SW480 (cell line): ENCODE measurements around the gene LRP3.
"Not testable (repeated sequence)": the region's sequence is repeated elsewhere in the genome, so short reads cannot be mapped to it uniquely, and the experiment has no call there.

ENCODE experiments used
- DNase-seq: peaks from one replicate; pipeline ENCODE4 v3.0.0-alpha.2; 2016; ENCODE audit warnings: low spot score

LRP3 gene

DNA sequence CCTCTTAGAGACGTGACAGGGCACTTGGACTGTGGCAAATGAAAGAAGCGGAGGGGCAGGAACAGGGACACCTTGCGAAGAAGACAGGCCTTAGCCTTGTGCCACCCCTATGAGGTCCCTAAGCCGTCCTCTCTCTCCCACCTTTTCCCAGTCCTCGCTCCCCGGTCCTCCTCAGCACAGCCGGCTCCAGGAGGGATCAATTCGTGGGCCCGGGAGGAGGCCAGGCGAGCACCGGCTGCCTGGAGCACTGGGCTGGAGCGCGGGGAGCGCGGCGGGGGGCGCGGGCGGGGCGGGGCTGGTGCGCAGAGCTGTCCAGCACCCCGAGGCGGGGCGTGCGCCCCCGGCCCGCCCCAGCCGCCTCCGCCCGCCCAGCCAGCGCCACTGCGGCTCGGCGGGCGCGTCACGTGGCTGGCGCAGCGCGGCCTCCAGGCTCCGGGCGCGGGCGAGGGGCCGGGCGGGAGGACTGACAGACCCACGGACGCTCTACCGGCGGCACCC is at the start of gene LRP3:
TSS of gene LRP3 (plus strand) at position 466 of the 498 bp plus-strand sequence. CDS start 456 bp downstream, outside the sequence.
- DNase-seq: peak; percentile 33

- no peak for DNase-seq
These were observed 47.9 kb upstream of the LRP3 start for GRCh38 chr19:33146209-33146608.

DNA sequence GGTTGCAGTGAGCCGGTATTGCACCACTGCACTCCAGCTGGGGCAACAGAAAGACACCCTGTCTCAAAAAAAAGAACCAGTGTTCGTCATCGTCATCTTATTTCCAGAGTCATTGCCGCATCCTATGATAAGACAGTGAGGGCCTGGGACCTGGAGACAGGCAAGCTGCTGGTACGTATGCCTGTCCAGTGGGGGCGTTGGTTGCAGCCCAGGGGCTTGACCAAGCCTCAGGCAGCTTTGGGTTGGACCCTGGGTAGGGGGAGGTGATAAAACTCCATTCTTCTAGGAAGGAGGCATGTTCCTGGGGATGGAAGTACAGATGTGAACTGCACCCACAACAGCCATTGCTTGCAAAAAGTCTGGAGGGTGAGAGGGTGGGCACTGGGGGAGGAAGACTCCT is 46.6 kb upstream of the LRP3 start:
- no peak for DNase-seq

DNA sequence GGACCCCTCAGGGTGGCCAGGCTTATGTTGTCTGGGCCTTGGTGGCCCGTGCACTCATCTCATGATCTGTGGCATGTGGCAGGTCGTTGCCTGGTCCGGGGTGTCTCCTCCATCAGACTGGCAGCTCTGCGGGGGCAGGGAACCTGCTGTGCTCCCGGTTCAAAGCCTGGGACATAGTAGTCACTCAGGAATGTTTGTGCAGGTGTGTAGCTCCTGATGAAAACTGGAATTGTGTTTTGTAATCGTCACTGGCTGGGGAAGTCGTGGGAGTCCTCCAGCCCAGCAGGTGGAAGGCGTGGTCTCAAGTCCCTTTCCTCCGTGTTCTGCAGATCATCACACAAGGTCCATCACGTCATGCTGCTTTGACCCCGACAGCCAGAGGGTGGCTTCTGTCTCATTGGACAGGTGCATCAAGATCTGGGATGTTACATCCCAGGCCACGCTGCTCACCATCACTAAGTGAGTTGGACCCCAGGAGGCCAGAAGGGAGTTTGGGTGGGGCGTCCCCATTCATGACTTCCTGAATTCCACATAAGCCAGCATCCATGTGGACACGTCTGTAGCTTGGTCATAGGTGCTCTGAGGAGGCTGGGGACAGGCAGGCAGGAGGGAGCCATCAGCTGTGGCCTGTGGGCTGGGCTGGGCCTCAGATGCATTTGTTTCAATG is 43.1 kb upstream of the LRP3 start:
- peak; percentile 49 for DNase-seq

DNA sequence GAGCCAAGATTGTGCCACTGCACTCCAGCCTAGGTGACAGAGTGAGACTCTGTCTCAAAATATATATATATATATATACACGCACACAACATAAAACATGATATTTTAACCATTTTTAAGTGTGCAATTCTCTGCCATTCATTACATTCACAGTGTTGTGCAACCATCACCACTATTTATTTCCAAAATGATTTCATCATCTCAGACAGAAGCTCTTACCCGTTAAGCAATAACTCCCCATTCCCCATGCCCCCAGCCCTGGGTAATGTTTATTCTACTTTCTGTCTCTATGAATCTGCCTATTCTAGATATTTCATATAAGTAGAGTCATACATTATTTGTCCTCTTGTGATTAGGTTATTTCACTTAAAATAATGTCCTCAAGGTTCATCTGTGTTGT is 42.0 kb upstream of the LRP3 start:
- DNase-seq: no peak

- not testable (repeated sequence) for DNase-seq
These were observed 41.5 kb upstream of the LRP3 start for GRCh38 chr19:33152625-33153024.

DNA sequence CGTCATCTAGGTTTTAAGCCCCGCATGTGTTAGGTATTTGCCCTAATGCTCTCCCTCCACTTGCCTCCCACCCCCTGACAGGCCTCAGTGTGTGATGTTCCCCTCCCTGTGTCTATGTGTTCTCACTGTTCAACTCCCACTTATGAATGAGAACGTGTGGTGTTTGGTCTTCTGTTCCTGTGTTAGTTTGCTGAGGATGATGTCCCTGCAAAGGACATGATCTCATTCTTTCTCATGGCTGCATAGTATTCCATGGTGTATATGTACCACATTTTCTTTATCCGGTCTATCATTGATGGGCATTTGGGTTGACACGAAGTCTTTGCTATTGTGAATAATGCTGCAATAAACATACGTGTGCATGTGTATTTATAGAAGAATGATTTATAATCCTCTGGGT is 39.8 kb upstream of the LRP3 start:
- not testable (repeated sequence) for DNase-seq

- no peak for DNase-seq
These were observed 37.8 kb upstream of the LRP3 start for GRCh38 chr19:33156334-33156733.

GRCh38 chr19:33157906-33158305 is 36.2 kb upstream of the LRP3 start:
- DNase-seq: no peak

GRCh38 chr19:33158365-33158764 is 35.8 kb upstream of the LRP3 start:
- DNase-seq: no peak

GRCh38 chr19:33159149-33159548 is 35.0 kb upstream of the LRP3 start:
- DNase-seq: no peak

GRCh38 chr19:33159893-33160292 is 34.2 kb upstream of the LRP3 start:
- no peak for DNase-seq

GRCh38 chr19:33161201-33161600 is 32.9 kb upstream of the LRP3 start:
- no peak for DNase-seq

DNA sequence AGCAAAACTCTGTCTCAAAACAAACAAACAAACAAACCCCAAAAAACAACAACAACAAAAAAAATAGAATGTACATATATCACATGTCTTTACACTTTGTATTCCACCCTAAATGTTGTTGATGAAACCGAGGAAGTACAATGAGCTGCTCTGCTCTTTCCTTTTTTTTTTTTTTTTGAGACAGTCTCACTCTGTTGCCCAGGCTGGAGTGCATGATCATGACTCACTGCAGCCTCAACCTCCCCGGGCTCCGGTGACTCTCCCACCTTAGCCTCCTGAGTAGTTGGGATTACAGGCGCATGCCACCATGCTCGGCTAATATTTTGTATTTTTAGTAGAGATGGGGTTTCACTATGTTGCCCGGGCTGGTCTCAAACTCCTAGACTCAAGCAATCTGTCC is 30.6 kb upstream of the LRP3 start:
- DNase-seq: no peak

DNA sequence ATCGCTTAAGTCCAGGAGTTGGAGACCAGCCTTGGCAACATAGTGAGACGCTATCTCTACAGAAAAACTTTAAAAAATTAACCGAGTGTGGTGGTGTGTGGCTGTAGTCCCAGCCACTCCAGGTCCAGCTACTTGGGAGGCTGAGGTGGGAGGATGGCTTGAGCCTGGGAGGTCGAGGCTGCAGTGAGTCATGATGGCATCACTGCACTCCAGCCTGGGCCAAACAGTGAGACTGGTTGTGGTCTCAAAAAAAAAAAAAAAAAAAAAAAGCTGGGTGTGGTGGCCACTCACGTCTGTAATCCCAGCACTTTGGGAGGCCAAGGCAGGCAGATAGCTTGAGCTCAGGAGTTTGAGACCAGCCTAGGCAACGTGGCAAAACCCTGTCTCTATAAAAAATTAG is 28.1 kb upstream of the LRP3 start:
- not testable (repeated sequence) for DNase-seq

GRCh38 chr19:33167438-33167837 is 26.7 kb upstream of the LRP3 start:
- DNase-seq: no peak

GRCh38 chr19:33168528-33168927 is 25.6 kb upstream of the LRP3 start:
- no peak for DNase-seq

DNA sequence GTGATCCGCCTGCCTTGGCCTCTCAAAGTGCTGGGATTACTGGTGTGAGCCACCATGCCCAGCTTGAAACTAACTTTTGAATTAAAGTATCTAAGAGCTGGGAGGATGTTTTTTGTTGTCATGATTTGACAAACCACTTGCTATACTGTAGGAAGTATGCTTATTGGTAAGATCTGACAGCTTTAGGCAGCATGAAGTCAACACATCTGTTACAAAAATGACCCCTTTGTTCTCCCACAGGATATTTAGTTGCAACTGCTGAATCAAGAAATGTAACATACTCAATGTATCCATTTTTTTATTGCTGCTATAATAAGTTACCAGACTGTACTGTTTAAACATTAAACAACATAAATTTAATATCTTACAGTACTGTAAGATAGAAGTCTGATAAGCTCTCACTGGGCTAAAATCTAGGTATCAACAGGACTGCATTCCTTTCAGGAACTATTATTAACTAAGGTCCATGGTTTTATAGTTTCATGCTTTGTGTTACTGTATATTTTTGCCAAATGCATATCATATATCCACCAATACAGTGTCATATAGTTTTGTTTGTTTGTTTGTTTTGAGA is 22.8 kb upstream of the LRP3 start:
- no peak for DNase-seq

GRCh38 chr19:33171916-33172359 is 22.2 kb upstream of the LRP3 start:
- DNase-seq: peak; percentile 22

- no peak for DNase-seq
These were observed 19.9 kb upstream of the LRP3 start for GRCh38 chr19:33174186-33174585.

- DNase-seq: no peak
These were observed 18.9 kb upstream of the LRP3 start for GRCh38 chr19:33175156-33175782.

GRCh38 chr19:33175886-33176669 is 18.1 kb upstream of the LRP3 start:
- peak; percentile 67 for DNase-seq
